ENCODE measurements around the gene S100A5. TPM values are rescaled to one million over a fixed set of nuclear protein-coding genes. Genes with fewer than 3 reads are reported as not detected.

Gene S100A5
- total and polyA plus RNA-seq, 9 of the 15 experiments (the other 6 are each of a cell fraction or from before 2014, with no cell fraction given) = 0.56 to 1.4 (median 0.64) TPM; not detected in 5

DNA sequence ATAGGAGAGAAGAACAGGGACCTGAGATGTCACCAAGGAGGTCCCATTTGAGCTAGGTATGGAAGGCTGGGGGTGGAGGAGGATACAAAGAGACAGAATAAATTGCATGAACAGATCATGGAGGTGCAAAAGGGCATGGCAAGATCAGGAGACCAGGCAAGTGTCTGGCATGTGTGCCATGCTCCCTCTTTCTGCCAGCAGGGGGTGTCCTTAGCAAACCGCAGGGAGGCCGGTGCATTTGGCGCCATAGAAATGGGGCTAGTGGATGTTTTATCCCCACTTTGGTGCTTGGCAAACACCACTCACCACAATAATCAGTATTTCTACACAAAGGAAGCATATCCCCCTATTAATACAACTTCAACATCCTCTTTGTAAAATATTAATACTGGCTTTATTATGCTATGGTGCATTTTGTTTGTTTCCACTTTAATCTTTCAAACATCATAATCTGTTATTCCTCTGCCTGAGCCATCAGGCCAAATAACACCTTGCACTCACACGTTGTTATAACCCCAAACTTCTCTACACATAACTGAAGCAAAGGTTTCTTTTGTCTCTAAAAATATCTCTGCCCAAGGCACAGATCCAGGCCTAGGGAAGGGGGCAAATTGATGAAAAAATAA lies 30.9 kb downstream of the S100A5 start (continued):
- TF ChIP-seq MNT (conservative IDR thresholded peaks at IDR 0.05) (peak; percentile 16 to 53; a peak in 1 of 4 replicates), NFRKB (IDR thresholded peaks at IDR 0.05; ENCODE audit: low read depth) (no peak), KLF16 (IDR thresholded peaks at IDR 0.05) (0 out of 2 replicates have a peak, but pooled peaks have one; percentile 8), YY1 (IDR thresholded peaks at IDR 0.05; ENCODE audit: borderline replicate concordance in 1 of 3, control insufficient read depth in 1 of 3, extremely low read depth in 1 of 3, insufficient read depth in 3 of 3, insufficient read length in 1 of 3, insufficient replicate concordance in 2 of 3, low read depth in 1 of 3, low read length in 2 of 3) (peak in 2 of 3 experiments; percentile 51 to 59), MYNN (IDR thresholded peaks at IDR 0.05) (no peak), MYNN (CRISPR knock-in tag; IDR thresholded peaks at IDR 0.05) (no peak), TAF1 (IDR thresholded peaks at IDR 0.05; ENCODE audit: control insufficient read depth, extremely low read depth, insufficient read depth, low read length, severe bottlenecking) (no peak), SMC3 (conservative IDR thresholded peaks at IDR 0.05; ENCODE audit: insufficient read depth, low read depth, low read length) (peak; percentile 75)

Measured in K562 (cell line).